HepG2 (cell line): ENCODE results near the gene CDC34. TPM values are rescaled to one million over a fixed set of nuclear protein-coding genes. Genes with fewer than 3 reads are reported as not detected.
A peak's percentile ranks its signal among the peaks of the same experiment; 100 is the strongest.

ENCODE experiments used
- AHR ChIP-seq: IDR thresholded peaks from 2 replicates; pipeline ENCODE4 v1.6.1; 2018; ENCODE audit warnings: missing genetic modification reagents, missing compliant biosample characterization
- ASH2L ChIP-seq: fragments of 300-600, 200-600 bp; sonication (generic); IDR thresholded peaks from 2 replicates; pipeline ENCODE4 v1.7.0; 2017; ENCODE audit warnings: low read depth, mild to moderate bottlenecking, moderate library complexity, mixed read lengths, low read length; ENCODE audit not compliant: insufficient read length
- CCAR2 ChIP-seq: fragments of 200-400 bp; formaldehyde crosslinking; optimal IDR thresholded peaks from 2 replicates; pipeline ENCODE3; 2018; ENCODE audit warnings: low read depth, mild to moderate bottlenecking, low read length, moderate library complexity
- FOXK1 ChIP-seq: sonication (generic); formaldehyde crosslinking; IDR thresholded peaks from 2 replicates; pipeline ENCODE4 v1.4.0; 2020; ENCODE audit warnings: low read depth, missing genetic modification reagents, borderline replicate concordance
- KIAA2018 ChIP-seq: sonication (generic); formaldehyde crosslinking; IDR thresholded peaks from 2 replicates; pipeline ENCODE4 v1.5.0; 2020; ENCODE audit warnings: mild to moderate bottlenecking, missing genetic modification reagents, borderline replicate concordance
- NFRKB ChIP-seq: fragments of 450-650 bp; IDR thresholded peaks from 2 replicates; pipeline ENCODE4 v1.6.1; 2017
- RFXANK ChIP-seq: IDR thresholded peaks from 2 replicates; pipeline ENCODE4 v1.6.1; 2016
- SIN3B ChIP-seq: fragments of 150-350 bp; IDR thresholded peaks from 2 replicates; pipeline ENCODE4 v1.6.1; 2014; ENCODE audit warnings: low read length
- ZHX1 ChIP-seq: sonication (generic); formaldehyde crosslinking; IDR thresholded peaks from 2 replicates; pipeline ENCODE4 v1.8.1; 2022; ENCODE audit warnings: low read depth, mild to moderate bottlenecking, missing genetic modification reagents
- ZNF260 ChIP-seq: sonication (generic); formaldehyde crosslinking; IDR thresholded peaks from 2 replicates; pipeline ENCODE4 v1.4.0; 2020; ENCODE audit warnings: missing genetic modification reagents, low read depth, mild to moderate bottlenecking, borderline replicate concordance
- ZNF451 ChIP-seq: sonication (generic); formaldehyde crosslinking; IDR thresholded peaks from 2 replicates; pipeline ENCODE4 v1.5.0; 2020; ENCODE audit warnings: mild to moderate bottlenecking, missing genetic modification reagents
- ZNF546 ChIP-seq: sonication (generic); formaldehyde crosslinking; conservative IDR thresholded peaks from 2 replicates; pipeline ENCODE4 v1.8.1; 2023; ENCODE audit warnings: mild to moderate bottlenecking, missing genetic modification reagents
- ZNF572 ChIP-seq: sonication (generic); formaldehyde crosslinking; IDR thresholded peaks from 2 replicates; pipeline ENCODE4 v1.5.1; 2020; ENCODE audit warnings: mild to moderate bottlenecking, missing genetic modification reagents
- ZNF773 ChIP-seq: sonication (generic); formaldehyde crosslinking; IDR thresholded peaks from 2 replicates; pipeline ENCODE4 v1.4.0; 2020; ENCODE audit warnings: missing genetic modification reagents, borderline replicate concordance
- polyA plus RNA-seq, 8 experiments: library from polyadenylated mRNA; depleted of rRNA in 3 of 8; stranded (reverse) in 7 of 8; unstranded in 1 of 8; fragments of >200 nt; fragmentation: Illumina TruSeq in 4 of 8; extraction: Trizol in 4 of 8; gene quantifications; 2 replicates each; pipeline versions ENCODE4 v1.2.1 to v1.2.3, GENCODE V29; 2011 to 2016; ENCODE audit warnings: low read depth in 4 of 8, missing spikeins in 1 of 8, mixed read lengths in 1 of 8; ENCODE audit not compliant: insufficient read depth in 1 of 8
- total RNA-seq, 5 experiments: library from RNA; depleted of rRNA; stranded (reverse); fragments of >200 nt; fragmentation: Illumina TruSeq; extraction: Trizol; gene quantifications; 2 replicates each; pipeline ENCODE4 v1.2.3, GENCODE V29; 2016; ENCODE audit warnings: low read depth in 1 of 5
- TF ChIP-seq, protein P1 (sequence below): sonication (generic); formaldehyde crosslinking; IDR thresholded peaks from 2 replicates; pipeline ENCODE4 v1.8.1; 2023; ENCODE audit warnings: mild to moderate bottlenecking, missing genetic modification reagents
- TF ChIP-seq, protein P2 (sequence below): sonication (generic); formaldehyde crosslinking; IDR thresholded peaks from 2 replicates; pipeline ENCODE4 v1.8.1; 2023; ENCODE audit warnings: mild to moderate bottlenecking, missing genetic modification reagents, borderline replicate concordance

The CDC34 gene
- total and polyA plus RNA-seq, 2 of the 13 experiments (the other 11 are each of a cell fraction or from before 2014, with no cell fraction given) = 138 to 150 TPM

DNA sequence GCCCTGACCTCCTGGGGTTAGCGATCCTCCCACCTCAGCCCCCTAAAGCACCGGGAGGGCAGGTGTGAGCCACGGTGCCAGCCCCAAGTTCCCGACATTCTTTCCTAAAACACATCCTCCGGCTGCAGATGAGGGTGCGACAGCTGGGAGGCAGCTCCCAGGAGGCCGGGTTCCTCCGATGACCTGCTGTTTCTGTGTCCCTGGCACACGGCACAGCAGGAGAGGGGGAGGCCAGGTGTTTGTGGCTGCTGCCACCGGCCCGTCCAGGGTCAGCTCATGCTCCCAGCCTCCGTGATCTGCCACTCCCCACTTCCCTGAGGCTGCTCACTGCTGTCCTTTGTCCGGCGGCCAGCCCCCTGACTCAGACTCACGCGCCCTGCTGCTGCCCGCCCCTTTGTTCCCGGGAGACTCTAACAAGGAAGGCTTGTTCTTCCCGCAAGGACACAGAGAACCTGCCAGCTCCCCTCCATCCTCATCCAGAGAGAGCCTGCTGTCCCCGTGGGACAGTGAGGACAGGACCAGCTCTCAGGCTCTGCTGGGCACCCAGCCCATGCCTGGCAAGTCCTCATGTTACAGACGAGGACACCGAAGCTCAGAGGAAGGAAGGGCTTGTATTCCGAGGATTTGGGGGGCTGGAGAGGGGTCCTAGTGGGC lies 45.9 kb upstream of the CDC34 start (continued):
- no peak for TF ChIP-seq KIAA2018 (CRISPR knock-in tag)
- TF ChIP-seq, protein P1, sequence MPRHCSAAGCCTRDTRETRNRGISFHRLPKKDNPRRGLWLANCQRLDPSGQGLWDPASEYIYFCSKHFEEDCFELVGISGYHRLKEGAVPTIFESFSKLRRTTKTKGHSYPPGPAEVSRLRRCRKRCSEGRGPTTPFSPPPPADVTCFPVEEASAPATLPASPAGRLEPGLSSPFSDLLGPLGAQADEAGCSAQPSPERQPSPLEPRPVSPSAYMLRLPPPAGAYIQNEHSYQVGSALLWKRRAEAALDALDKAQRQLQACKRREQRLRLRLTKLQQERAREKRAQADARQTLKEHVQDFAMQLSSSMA = no peak
- TF ChIP-seq ZNF572 (CRISPR knock-in tag) = no peak
- no peak for TF ChIP-seq CCAR2
- TF ChIP-seq ZNF546 (CRISPR knock-in tag) = no peak
- TF ChIP-seq, protein P2, sequence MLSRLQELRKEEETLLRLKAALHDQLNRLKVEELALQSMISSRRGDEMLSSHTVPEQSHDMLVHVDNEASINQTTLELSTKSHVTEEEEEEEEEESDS (CRISPR knock-in tag) = no peak
- no peak for TF ChIP-seq ZNF451 (CRISPR knock-in tag)
- TF ChIP-seq FOXK1 (CRISPR knock-in tag) = no peak
- TF ChIP-seq RFXANK (CRISPR knock-in tag) = no peak
- no peak for TF ChIP-seq ASH2L
- TF ChIP-seq SIN3B = no peak
- TF ChIP-seq ZHX1 (CRISPR knock-in tag) = no peak
- TF ChIP-seq AHR (CRISPR knock-in tag) = peak; percentile 20; the same call in 1 of the 2 replicates
- TF ChIP-seq ZNF260 (CRISPR knock-in tag) = no peak
- no peak for TF ChIP-seq ZNF773
- TF ChIP-seq NFRKB = no peak
